GM19328 (cell line): Measurements from ENCODE around the gene CDCA5.

ENCODE experiments used
- ATAC-seq: cut with Tn5 transposase; IDR thresholded peaks from one replicate; pipeline ENCODE4 v1.9.1; 2021; ENCODE audit warnings: mild to moderate bottlenecking, moderate library complexity; ENCODE audit not compliant: unreplicated experiment

The CDCA5 gene, protein sequence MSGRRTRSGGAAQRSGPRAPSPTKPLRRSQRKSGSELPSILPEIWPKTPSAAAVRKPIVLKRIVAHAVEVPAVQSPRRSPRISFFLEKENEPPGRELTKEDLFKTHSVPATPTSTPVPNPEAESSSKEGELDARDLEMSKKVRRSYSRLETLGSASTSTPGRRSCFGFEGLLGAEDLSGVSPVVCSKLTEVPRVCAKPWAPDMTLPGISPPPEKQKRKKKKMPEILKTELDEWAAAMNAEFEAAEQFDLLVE

DNA sequence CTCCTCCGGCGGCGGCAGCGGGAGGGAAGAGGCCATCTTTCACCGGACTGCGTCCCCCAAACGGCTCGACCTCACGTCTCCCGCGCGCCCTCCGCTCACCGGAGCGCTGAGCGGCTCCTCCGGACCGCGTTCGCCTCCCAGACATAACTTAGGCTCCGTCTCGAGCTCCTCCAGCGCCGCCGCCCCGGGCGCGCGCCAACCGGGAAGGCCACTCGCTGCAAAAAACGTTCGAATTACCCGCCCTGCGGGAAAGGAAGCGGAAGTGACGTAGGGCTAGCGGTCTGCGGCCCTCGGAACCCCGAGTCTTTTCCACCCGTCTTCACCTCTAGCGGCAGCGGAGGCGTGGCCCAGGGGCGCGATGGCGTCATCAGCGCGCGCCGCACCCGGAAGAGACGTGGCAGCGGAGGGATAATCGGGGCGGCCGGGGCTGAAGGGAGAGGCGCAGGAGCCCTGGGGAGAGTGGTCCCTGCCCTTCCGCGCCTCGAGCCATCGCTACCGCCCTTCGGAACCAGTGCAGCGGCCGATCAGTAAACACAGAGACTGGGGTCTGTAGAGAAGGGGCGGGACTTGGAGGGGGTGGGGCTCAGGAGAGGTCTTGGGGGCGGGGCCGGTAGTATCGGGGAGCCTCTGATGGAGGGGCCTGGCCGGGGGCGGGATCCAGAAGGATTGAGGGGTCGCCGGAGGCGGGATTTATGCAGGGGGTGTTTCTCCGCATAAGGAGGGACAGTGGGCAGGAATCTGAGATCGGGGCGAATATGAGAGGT lies at the start of gene CDCA5, which contains the start of gene ZFPL1:
TSS of gene CDCA5 (minus strand) at position 207 of the 764 bp plus-strand sequence. CDS start at position 145, 62 bp downstream.
TSS of gene ZFPL1 (plus strand) at position 389 of the 764 bp plus-strand sequence. CDS start 477 bp downstream, outside the sequence.
- peak; percentile 73 for ATAC-seq

DNA sequence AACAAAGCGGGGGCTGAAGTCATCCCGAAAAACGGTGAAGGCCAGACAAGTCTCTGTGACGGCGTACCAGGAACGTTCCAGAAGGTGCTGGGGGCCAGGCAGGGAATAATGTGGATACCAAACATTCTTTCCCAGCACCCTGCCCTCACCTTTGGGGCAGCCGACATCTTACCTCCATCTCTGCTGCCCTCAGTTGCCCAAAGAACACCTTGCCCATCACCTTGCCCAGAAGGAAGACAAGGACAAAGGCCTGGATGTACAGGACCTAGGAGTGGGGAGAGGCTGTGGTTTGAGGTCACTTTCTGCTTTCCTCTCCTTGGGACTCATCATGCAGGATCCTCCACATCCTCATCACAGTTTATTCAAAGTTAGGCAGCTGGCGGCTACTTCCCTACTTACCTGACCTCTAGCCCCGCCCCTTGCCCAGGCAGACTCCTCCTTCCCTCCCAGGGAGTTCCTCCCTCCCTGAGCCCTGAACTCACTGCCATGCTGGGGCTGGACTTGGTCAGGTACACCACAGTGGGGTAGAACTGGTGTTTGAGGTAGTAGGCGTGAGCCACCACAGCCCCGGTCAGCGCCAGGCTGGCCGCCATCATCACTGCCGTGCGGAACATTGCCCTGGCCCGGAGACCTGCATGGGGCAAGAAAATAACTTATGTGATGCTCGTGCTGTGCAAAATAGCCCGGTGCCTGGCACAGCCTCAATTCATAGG lies 49.3 kb upstream of the CDCA5 start:
- ATAC-seq: no peak

DNA sequence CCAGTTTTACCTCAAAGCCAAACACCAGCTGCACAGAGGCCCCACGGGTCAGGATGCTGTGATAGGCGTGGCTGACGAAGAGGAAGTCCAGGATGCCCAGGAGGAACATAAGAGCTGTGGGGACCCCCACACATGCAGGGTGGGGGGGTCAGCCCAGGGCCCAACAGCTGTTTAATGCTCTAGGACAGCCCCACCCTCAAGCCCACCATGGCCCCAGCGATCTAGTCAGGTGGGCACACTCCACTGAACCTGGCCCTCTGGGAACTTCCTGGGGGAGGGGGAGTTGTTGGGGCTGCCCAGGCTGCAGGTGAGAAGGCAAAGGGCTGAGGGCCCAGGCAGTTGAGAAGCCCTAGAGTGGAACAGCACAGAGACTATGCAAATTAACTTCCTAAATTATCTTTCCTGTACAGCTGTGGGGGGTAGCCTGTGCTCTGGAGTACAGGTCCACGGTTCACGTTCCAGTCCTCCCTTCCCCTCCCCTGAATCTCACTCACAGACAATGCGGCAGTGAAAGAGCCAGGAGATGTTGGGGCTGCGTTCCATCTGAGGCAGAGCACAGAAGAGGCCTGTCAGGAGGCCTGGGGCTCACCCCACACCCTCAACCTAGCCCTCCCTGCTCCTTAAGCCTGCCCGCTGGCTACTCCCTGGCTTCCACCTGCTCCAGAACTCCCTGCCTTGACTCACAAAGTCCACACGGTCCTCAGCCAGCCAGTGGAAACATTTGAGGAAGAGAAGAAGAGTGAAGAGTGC lies 48.6 kb upstream of the CDCA5 start:
- ATAC-seq: peak; percentile 47

DNA sequence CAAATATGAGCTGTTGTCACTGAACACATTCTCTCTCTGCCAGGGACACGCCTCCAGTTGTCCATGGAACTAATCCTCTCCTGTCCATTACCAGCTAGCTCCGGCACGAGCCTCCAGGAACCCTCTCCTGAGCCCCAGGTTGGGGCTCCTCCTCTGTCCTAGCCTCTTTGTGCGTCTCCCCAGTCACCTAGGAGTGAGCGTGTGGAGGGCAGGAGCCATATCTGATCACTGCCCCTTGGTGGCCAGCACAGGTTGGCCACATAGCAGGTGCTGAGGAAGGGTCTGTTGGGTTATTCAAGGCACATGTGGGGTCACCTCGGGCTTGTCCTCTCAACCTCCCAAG lies 48.0 kb upstream of the CDCA5 start:
- ATAC-seq: no peak

DNA sequence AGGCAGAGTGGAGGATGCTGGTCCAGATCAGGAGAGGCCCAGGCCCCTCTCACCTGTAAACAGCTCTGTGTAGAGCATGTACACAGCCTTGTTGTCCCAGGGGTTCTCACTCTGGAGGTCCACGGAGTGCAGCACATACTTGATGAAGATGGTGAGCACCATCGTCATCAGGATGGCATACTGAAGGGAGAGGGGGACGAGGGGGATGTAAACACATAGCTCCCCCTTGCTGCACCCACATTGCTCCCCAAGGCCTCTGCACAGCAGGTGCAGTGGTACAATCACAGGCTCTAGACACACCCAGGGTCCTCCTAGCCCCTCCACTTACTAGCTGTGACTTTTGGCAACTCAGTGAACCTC lies 47.6 kb upstream of the CDCA5 start:
- no peak for ATAC-seq

DNA sequence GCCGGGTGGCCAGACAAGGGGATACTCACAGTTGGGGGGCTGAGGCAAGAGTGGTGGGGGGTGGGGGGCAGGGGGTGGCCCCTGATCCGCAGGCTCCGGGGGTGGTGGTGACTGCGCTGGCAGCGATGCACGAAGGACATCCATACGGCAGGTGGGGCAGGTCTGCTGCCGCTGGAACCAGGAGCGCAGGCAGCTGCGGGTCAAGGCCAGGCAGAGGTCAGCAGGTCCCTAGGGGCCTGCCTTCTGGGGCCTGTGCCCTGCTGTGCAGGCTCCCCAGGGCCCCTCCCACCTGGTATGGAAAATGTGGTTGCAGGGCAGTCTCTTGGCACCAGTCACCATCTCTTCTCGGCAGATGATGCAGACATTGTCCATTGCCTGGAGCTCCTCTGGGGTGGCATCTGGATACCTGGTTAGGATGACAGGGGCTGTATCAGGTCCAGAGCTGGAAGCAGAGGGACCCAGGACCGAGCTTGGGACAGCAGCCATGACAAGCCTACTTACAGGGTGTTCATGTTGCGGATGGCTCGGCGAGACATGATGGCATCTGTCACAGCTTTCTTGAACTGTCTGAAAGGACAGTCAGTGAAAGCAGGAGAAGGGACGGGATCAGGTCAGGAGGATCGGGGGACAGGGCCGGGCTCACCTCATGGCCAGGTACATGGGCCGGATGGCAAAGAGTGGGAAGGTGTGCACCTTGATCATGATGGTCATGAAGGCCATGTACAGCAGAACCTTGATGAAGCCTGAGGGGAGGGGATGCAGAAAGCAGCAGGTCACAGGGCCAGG lies 47.0 kb upstream of the CDCA5 start:
- no peak for ATAC-seq

DNA sequence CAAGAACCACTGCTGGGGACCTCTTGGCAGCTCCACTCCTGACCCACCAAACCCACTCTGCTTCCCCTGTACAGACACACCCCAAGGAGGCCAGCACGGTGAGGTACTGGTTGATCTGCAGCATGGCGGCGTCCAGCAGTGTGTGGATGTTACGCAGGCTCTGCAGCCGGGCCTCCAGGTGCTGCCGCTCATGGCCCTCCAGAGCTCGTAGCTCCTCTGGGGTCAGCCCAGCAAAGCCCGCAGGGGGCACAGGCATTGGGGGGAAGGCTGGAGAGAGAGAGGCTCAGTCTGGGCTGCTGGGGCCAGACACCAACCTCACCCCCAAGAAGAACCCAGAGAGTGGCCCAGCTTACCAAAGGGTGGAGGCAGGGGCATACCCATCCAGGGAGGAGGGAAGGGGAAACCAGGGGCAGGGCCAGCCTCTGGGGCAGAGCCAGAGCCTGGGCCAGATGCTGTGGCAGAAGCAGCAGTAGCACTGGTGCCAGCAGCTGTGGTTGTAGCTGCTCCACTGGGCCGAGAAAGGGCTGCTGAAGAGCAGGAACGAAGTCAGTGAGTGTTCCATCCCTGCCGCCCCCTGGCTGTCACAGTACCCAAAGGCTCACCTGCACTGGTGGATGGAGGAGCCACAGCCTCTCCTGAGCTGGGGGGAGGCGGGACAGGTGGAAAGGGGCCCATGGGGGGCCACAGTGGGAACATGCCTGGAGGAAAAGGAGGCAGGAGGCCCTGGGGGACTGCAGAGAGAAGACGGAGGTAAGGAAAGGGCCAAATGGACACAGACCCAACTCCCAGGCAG lies 46.0 kb upstream of the CDCA5 start:
- no peak for ATAC-seq

DNA sequence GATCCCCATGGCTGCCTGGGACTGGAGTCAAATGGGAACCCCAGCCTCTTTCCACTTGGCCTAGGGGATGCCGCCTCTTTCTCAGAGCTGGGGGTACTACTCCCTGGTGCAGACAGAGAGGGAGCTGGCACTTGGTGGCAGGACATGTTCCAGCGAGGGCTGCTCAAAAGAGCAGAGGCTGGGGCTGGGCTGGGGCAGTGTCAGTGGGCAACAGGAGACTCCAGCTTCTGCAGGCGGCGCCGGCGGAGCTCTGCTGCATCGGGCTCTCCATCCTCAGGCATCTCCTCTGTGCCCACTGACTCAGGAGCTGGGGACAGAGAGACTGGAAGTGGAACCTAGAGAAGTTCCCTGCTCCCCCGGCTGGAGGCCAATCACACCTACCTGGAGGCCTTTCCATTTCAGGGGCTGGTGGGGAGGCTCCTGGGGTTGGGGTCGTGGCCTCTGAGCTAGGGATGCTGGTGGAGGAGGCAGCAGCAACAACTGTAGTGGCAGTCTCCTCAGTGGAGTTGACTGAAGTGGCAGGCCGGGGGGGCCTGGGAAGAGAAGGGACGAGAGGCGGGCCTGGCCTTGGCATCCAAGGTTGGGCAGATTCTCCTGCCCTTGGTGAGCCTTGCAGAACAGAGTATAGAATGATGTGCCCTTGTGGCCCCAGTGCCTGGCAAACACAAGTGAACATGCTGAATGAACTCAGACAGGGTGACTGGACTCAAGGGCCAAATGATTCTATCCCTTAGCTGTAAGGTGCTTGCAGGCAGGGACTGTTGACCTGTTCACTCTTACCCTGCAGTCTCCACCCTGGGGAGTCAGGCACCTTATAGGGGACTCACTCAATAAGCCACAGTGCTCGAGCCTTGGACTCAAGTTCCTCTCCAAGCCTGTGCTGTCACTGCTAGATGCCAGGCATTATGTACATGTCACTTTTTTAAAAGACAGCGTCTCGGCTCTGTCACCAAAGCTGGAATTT lies 44.6 kb upstream of the CDCA5 start:
- ATAC-seq: no peak

DNA sequence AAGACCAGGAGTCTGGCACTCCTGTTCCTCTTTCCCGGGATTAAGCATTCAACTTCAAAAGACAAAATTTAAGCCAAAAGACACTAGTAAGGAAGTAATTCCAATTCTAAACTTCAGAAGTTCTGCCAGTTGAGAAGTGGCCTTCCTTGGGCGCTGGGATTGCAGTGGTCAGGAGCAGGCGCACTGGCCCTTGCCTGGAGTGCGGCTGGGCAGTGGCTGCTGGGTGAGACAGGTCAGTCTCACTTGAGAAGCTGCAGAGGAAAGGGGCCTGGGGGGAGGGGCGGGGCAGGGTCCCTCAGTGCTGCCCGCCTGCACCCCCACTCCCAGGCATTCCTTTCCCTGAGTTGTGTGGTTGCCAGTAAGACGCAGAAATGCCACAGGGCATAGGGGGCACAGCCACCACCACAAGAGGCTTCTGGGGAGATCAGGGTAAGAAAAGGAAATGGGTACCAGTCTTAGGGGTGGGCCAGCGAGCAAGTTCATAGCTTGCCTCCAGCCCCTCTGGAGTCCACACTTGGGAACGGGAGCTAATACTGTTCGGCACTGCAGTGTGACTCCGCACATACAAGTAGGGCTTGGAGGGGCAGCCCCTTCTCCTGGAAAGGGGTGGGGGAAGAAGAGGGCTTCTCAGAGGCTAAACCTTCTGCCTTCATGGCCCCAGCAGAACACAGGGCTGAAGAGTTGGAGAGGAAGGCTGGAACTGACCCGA lies 43.8 kb upstream of the CDCA5 start:
- ATAC-seq: no peak

DNA sequence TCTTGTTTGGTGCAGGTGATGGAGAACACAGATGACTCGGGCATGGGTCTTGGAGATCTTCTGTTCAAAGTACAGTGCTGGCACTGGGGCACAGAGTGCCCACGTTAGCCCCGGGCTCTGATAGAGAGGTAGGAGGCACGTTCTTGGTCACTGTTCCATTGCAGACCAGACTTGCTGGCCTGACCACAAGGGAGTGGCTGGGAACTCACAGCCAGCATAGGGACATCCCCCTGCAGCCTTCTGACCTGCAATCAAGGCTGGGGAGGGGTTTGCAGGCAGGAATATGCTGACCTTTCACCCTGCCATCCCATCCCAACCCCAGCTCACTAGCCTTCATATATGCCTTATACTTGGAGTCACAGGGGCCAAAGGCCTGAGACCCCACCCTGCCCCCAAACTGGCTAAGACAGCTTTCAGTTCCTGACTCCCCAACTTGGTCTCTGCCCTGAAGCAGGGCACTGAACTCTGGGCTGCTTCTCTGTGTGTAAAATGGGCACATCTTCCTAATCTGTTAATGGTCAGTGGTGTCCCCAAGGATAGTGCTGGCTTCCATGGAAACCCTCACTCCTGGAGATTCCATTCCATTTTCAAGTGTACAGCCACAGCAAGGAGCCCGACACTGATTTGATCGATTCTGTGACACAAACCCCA lies 42.9 kb upstream of the CDCA5 start:
- no peak for ATAC-seq

DNA sequence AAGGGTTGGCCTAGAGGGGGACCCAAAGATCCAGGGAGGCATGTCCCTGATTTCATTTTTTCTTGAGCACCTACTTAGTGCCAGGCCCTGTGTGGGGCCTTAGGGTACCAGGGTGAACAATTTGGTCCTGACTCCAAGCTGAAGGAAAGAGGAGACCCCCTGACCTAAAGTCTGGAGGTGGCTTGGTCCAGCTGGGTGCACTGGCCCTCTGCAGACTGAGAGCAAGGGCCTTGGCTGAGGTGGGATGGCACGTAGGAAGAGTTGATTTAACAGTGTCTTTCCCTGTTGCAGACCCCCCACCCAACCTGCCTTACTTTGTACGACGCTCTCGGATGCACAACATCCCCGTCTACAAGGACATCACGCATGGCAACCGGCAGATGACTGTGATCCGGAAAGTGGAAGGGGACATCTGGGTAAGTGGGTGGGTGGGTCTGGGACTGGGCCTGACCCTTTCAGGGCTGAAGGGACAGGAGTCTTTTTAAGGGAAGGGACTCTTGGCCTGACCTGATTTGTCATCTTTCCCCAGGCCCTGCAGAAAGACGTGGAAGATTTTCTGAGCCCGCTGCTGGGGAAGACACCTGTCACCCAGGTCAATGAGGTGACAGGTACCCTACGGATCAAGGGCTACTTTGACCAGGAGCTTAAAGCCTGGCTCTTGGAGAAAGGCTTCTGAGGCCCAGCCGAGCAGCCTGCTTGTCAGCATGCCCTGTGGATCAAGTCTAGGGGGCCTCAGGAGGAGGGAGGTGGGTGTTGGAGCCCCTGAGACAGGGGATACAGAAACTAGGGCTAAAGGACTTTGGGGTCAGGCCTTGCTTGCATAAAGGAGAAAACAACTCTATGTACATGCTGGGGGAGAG lies 41.6 kb upstream of the CDCA5 start:
- ATAC-seq: no peak

DNA sequence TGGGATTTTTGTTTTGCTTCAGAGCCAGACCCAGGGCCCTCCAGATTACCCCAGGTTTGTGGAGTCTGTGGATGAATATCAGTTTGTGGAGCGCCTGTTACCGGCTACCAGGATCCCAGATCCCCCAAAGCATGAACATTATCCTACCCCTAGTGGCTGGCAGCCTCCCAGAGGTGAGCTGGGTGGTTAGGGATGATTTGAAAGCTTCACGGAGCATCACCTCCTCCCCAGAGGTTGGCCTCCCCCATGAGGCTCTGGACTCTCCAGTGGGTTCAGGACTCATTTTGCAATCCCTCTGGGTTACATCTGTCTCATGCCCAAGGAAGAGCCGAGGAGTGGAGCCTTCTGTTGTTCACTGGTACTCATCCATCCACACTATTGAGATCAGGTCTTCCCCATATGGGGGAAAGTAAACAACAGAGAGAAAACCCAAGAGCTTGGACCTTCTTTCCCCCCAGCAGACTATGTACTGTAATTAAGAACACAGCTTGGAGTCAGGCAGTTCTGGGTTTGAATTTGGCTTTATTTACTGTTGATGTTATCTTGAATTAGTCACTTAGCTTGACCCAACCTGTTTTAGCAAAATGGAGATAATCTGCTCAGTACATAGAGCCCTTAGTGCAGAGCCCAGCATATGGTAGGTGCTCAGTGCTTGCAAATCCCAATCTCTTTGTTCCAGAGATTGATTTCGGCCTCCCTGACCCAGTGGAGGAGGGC lies 40.8 kb upstream of the CDCA5 start:
- ATAC-seq: no peak

DNA sequence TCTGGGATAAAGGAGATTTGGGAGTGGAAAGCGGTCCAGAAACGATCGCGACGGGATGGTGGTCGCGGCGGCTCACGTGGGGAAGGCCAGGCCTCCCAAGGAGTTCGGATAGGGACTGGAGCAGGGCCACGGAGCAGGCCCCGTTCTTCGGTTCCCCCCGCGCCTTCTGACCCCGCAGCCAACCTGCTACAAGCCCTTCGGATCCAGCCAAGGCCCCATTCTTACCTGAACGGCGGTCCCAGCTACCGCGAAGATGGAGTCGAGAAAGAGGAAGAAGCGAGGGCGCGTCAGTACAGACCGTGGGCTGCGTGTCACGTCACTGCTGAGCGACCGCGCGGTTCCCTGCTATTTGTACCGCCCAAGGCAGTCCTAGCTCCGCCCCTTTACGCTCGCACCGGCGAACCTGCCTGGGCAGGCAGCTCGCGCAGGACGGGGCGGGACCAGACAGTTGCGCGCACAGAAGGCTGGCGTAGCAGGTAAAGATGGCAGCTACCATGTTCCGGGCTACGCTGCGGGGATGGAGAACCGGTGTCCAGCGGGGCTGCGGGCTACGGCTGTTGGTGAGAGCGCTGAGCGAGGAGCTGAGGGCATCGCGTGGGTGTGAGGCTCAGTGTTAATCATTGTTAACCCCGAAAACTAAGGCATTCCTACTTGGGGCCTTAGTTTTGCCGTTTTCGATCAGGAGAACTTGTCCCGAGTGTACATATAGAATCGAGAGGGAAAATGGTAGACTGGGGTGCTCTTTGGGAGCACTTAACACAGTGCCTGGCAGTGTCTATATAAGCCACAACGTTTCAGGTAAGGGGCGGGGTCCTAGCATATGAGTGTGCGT lies 38.2 kb upstream of the CDCA5 start, which contains the start of the genes FAU and MRPL49:
TSS of gene FAU (minus strand) at position 270 of the 832 bp plus-strand sequence. CDS start 321 bp downstream, outside the sequence.
TSS of gene MRPL49 (plus strand) at position 457 of the 832 bp plus-strand sequence. CDS start at position 483, 26 bp downstream.
- ATAC-seq: peak; percentile 60

DNA sequence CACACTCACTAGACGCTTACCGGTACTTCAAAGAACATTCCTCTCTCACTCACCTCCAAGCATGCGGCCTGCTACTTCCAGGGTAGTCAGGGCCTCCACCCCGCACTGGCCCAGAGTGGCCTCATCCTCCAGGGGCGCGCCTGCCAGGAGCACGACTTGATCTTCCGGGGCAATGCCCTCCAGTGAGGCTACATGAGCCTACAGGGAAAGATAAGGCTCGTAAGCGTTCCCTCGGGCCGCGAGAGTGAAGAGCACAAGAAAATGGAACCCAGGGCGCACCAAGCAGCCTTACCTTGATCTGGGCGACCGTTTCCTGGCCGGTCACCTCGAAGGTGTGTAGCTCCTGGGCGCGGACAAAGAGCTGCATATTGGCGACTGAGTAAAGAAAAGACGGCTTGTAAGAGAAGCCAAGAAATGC lies 37.6 kb upstream of the CDCA5 start:
- ATAC-seq: no peak

DNA sequence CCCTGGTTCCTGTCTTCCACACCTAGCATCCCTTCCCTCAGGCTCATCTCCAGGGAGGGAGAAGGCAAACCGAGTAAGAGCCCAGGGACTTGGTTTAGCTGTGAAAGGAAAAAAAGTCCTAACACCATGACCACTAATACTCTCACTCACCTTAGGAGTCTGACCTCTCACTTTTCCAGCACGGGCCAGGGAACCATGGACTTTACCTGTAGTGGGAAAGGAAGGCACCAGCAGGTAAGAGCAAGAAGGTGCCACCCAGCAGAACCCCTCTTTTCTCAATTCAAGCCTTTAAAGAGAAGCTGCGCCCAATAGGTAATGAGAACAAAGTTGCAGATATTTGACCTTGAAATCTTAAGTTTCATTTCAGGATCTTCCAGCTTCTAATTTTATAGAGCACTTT lies 37.0 kb upstream of the CDCA5 start:
- no peak for ATAC-seq
